ENCODE measurements around the gene MRGPRG.

DNA sequence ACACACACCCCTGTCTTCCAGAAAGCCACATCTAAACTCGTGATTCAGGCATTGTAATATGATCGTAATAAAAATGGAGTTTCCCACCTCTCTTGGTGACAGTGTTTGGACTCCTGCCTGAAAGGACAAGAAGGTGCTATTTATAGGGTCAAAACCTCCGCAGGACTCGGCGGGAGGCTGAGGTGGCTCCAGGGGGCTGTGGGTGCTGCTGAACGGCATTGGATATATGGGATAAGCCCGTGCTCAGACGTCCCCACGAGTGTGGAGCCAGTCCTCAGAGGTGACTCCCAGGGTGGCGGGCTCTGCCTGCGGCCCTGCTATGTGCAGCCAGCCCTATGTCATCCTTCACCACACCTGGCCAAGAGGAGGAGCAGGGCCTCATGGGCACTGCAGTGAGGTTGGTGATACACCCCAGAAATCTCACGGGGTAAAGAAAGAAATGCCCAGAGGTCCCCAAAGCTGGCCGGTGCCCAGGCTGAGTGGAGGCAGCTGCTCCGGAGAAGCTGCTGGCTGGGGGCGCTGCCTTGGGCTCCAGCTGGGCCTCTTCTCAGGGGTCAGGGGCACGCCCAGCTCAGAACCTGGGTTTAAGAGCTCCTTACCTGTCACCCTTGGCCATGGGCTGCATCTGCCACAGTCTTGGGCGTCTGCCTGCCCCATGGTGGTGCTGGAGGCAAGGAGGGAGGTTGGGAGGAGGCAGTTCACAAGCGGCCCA lies 48.4 kb downstream of the MRGPRG start:
- TF ChIP-seq CTCF (IDR thresholded peaks at IDR 0.05; ENCODE audit: borderline replicate concordance, extremely low read depth, low read length, poor library complexity, severe bottlenecking), result peak; percentile 38
- no peak for TF ChIP-seq EZH2 (IDR thresholded peaks at IDR 0.05; ENCODE audit: borderline replicate concordance, low read depth, low read length, severe bottlenecking)
